ACC112 (cell line): ENCODE measurements around the gene SSC4D.
"Not testable (repeated sequence)": the region's sequence is repeated elsewhere in the genome, so short reads cannot be mapped to it uniquely, and the experiment has no call there.

Experiments
- H2AFZ ChIP-seq: fragments of 200-600 bp; sonication (generic); one replicate; pipeline ENCODE4 v1.6.0; 2017; ENCODE audit warnings: antibody characterized with exemption, low read length; ENCODE audit not compliant: unreplicated experiment
- H3K27ac ChIP-seq: fragments of 200-600 bp; sonication (generic); 2 replicates; pipeline ENCODE4 v1.5.1; 2014; ENCODE audit warnings: low read depth, mild to moderate bottlenecking, antibody characterized with exemption, low read length, moderate library complexity
- H3K27me3 ChIP-seq: fragments of 200-600 bp; sonication (generic); 2 replicates; pipeline ENCODE4 v1.6.1; 2014; ENCODE audit warnings: mild to moderate bottlenecking, antibody characterized with exemption, low read length, moderate library complexity, mixed read lengths; ENCODE audit not compliant: insufficient read depth
- H3K36me3 ChIP-seq: fragments of 200-600 bp; sonication (generic); 2 replicates; pipeline ENCODE4 v1.6.1; 2016; ENCODE audit warnings: mild to moderate bottlenecking, antibody characterized with exemption, low read length, moderate library complexity, mixed read lengths; ENCODE audit not compliant: insufficient read depth
- H3K4me1 ChIP-seq: fragments of 200-600 bp; sonication (generic); one replicate; pipeline ENCODE4 v1.6.1; 2016; ENCODE audit warnings: low read length, mixed read lengths; ENCODE audit not compliant: insufficient read depth, unreplicated experiment, control insufficient read depth
- H3K4me3 ChIP-seq: fragments of 200-600 bp; sonication (generic); 2 replicates; pipeline ENCODE4 v1.5.1; 2014; ENCODE audit warnings: mild to moderate bottlenecking, low read depth, low read length
- H3K79me2 ChIP-seq: fragments of 200-600 bp; sonication (generic); one replicate; pipeline ENCODE4 v1.6.0; 2016; ENCODE audit warnings: low read length; ENCODE audit not compliant: control insufficient read depth, unreplicated experiment, insufficient read depth

The SSC4D gene

DNA sequence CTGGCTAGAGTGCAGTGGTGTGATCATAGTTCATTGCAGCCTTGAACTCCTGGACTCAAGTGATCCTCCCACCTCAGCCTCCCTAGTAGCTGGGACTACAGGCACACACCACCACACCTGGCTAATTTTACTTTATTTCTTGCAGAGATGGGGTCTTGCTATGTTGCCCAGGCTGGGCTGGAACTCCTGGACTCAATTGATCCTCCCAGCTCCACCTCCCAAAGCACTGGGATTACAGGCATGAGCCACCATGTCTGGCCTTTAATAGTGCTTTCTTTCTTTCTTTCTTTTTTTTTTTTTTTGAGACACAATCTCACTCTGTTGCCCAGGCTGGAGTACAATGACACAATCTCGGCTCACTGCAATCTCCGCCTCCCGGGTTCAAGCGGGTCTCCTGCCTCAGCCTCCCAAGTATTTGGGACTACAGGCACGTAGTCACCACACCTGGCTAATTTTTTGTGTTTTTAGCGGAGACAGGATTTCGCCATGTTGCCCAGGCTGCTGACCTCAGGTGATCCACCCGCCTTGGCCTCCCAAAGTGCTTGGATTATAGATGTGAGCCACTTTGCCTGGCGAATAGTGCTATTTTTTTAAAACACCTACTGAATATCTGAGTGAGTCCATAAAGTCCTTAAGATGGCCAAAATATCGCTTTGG is 8.3 kb upstream of the SSC4D start:
- not testable (repeated sequence) for H3K4me1 ChIP-seq, H3K27ac ChIP-seq, H3K36me3 ChIP-seq, H3K27me3 ChIP-seq, H2AFZ ChIP-seq, H3K4me3 ChIP-seq, H3K79me2 ChIP-seq

DNA sequence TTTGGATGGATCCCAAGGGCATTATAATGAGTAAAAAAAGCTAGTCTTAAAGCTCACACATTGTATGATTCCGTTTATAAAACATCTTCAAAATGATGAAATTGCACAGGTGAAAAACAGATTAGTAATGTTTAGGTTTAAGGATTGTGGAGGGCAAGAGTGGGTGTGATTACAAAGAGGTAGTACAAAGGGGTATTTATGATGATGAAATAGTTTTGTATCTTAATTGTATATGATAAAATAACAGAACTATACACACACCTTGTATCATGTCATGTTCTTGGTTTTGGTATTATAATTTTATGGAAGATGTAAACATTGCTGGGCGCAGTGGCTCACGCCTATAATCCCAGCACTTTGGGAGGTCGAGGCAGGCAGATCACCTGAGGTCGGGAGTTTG is 2.8 kb upstream of the SSC4D start:
- Histone ChIP-seq H3K27ac (no peak overlapping the region), H3K4me1 (no peaks in the 10 kb centered on the region), H3K27me3 (no peaks in the 10 kb centered on the region), H3K4me3 (no peak overlapping the region), H3K79me2 (no peaks in the 10 kb centered on the region), H2AFZ (no peak overlapping the region), H3K36me3 (no peaks in the 10 kb centered on the region)

DNA sequence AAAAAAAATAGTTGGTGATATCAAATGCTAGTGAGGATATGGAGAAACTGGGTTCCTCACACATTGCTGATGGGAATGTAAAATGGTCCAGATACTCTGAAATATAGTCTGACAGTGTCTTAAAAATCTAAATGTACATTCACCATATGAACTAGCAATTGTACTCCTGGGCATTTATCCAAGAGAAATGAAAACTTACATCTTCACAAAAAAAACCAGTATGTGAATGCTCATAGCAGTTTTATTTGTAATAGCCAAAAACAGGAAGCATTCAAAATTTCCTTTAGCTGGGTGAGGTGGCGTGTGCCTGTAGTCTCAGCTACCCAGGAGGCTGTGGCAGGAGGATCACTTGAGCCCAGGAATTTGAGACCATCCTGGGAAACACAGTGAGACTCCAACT is 2.1 kb upstream of the SSC4D start:
- no peak overlapping the region for H2AFZ ChIP-seq
- no peaks in the 10 kb centered on the region for H3K36me3 ChIP-seq
- H3K79me2 ChIP-seq, result no peaks in the 10 kb centered on the region
- no peak overlapping the region for H3K4me3 ChIP-seq
- no peak overlapping the region for H3K27ac ChIP-seq
- no peaks in the 10 kb centered on the region for H3K4me1 ChIP-seq
- no peaks in the 10 kb centered on the region for H3K27me3 ChIP-seq

DNA sequence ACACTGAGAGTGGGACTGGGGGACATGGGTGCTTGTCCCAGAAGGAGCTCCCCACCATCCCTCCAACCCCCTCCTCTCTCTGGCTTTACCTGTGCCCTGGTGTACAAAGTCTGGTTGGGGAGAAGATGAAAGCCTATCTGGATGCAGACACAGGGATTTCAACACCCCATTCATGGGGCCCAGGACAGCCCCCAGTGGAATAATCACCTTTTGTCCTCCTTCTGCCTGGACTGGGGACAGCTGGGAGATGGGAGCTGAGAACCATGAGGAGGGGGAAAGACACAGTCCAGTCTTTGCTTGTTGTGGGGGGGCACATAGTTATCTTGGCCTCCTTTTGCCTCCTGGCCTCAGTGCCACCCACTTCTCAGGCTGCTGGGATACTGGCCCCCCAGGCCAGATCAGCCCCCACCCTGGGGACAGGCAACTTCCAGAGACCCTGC is 1.4 kb downstream of the SSC4D start:
- Histone ChIP-seq H3K79me2 (no peaks in the 10 kb centered on the region), H3K27me3 (no peaks in the 10 kb centered on the region), H3K4me3 (no peak overlapping the region), H3K36me3 (no peaks in the 10 kb centered on the region), H3K27ac (no peak overlapping the region), H2AFZ (no peak overlapping the region), H3K4me1 (no peaks in the 10 kb centered on the region)

DNA sequence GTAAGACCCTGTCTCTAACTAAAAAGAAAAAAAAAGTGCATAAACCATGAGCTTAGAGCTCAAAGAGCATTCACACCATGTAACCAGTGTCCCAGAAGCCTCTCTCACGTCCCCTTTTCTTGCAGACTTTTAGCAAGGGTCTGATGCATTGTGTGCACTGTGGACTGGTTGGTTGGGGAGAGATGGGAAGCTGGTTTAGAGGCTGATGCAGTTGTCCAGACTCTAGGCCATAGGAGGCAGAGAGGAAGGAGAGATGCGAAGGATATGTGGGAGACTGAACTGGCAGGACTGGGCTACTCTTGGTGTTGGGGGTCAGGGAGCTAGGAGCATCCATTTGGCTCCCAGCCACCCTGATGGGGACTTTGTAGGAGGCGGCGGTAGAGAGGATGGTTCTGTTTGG is 1.8 kb downstream of the SSC4D start:
- Histone ChIP-seq H3K36me3 (no peaks in the 10 kb centered on the region), H2AFZ (no peak overlapping the region), H3K4me1 (no peaks in the 10 kb centered on the region)

GRCh38 chr7:76405738-76406137 is 3.8 kb downstream of the SSC4D start:
- Histone ChIP-seq H3K27me3 (no peaks in the 10 kb centered on the region), H3K27ac (no peak overlapping the region), H3K36me3 (no peaks in the 10 kb centered on the region), H3K4me1 (no peaks in the 10 kb centered on the region), H3K4me3 (no peak overlapping the region), H2AFZ (no peak overlapping the region), H3K79me2 (no peaks in the 10 kb centered on the region)

More for the DNA sequence above, 1.8 kb downstream of the SSC4D start:
- no peak overlapping the region for H3K27ac ChIP-seq
- no peaks in the 10 kb centered on the region for H3K79me2 ChIP-seq
- H3K27me3 ChIP-seq, result no peaks in the 10 kb centered on the region
- no peak overlapping the region for H3K4me3 ChIP-seq

DNA sequence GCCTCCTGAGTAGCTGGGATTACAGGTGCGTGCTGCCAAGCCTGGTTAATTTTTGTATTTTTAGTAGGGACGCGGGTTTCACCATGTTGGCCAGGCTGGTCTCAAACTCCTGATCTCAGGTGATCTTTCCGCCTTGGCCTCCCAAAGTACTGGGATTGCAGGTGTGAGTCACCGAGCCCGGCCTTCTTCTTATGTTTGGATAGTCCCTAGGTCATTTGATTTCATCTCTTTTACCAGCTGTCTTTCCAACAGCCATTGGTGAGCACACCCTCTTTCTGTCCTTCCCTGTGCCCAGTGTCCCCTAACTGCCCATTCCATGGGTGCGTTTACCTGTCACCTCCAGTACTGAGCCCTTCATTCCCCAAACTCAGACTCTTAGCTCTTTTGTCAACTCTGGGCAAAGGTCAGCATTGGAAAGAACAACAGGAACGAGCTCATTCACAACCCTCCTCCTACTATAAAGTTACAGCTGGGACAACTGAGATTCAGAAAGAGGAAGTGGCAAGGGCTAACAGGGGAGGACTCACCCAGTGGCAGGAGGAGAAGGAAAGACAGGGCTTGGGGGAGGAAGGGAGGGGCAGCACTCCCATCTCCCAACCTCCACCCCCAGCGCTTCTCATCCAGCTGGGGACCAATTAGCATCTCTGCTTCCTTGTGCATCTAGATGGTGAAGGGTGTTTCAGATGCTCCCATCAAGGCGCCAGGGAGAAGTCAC is 5.6 kb downstream of the SSC4D start:
- Histone ChIP-seq H3K4me1 (no peaks in the 10 kb centered on the region), H3K27me3 (no peaks in the 10 kb centered on the region), H3K79me2 (no peaks in the 10 kb centered on the region), H2AFZ (no peak overlapping the region), H3K4me3 (no peak overlapping the region), H3K36me3 (no peaks in the 10 kb centered on the region), H3K27ac (no peak overlapping the region)

GRCh38 chr7:76403097-76403496 is 6.4 kb downstream of the SSC4D start:
- H3K79me2 ChIP-seq, H3K27me3 ChIP-seq, H3K4me1 ChIP-seq, H3K27ac ChIP-seq, H2AFZ ChIP-seq, H3K4me3 ChIP-seq, H3K36me3 ChIP-seq: not testable (repeated sequence)

GRCh38 chr7:76400248-76400647 is 9.2 kb downstream of the SSC4D start:
- peaks cover 11% of the 10 kb centered on the region for H3K4me1 ChIP-seq
- no peak overlapping the region for H2AFZ ChIP-seq
- H3K4me3 ChIP-seq, result no peak overlapping the region
- H3K36me3 ChIP-seq, result no peaks in the 10 kb centered on the region
- H3K27ac ChIP-seq, result no peak overlapping the region
- no peaks in the 10 kb centered on the region for H3K27me3 ChIP-seq
- H3K79me2 ChIP-seq, result peaks cover 6% of the 10 kb centered on the region

DNA sequence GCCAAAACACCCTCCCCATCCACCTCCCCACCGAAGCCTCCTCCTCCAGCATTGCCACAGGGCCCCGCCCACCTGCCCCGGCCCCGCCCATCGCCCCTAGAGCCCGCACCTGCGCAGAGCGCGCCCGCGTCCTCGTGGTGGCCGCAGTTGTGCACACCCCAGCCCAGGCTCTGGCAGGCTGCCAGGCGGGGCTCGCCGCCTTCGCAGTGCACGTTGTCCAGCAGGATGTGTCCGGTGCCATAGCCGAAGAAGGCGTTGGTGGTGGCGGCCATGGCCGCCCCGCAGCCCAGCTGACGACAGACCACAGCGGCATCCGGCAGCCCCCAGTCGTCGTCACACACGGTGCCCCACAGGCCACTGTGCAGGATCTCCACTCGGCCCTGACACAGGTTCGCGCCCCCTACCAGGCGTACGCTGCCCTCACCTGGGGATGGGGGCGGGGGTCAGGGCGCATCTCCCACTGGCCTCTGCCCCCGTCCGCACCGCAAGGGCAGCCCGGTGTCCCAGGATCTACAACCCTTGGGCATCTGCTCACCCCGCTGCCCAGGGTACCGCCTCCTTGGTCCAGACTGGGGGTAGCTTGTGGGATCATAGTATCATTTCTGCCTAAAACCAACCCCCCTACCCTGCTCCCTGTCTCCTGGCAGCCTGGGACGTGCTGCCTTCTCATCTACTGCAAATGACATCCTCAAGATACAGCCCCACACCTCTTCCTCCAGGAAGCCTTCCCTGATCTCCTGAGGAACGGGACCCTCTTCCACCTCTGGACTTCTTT is 11.9 kb downstream of the SSC4D start:
- H3K36me3 ChIP-seq, result no peaks in the 10 kb centered on the region
- no peak overlapping the region for H3K27ac ChIP-seq
- peaks cover 13% of the 10 kb centered on the region for H3K4me1 ChIP-seq
- peaks cover 6% of the 10 kb centered on the region for H3K79me2 ChIP-seq
- peak overlapping the region; percentile 79 for H3K4me3 ChIP-seq
- H2AFZ ChIP-seq, result peak overlapping the region; percentile 72
- H3K27me3 ChIP-seq, result no peaks in the 10 kb centered on the region
